H1 (cell line): ENCODE measurements around the gene USH1C. TPM values are rescaled to one million over a fixed set of nuclear protein-coding genes. Genes with fewer than 3 reads are reported as not detected.

Source experiments
- CTCF ChIA-PET: fragments of 300-600 bp; sonication (Branson Sonifier 250); formaldehyde crosslinking; loops from one replicate; lab custom pipeline; 2021; ENCODE audit not compliant: partially characterized antibody; lab: Charles Lee
- POLR2A ChIA-PET: fragments of 300-600 bp; sonication (Branson Sonifier 250); formaldehyde crosslinking; loops from one replicate; lab custom pipeline; 2021; ENCODE audit warnings: inconsistent platforms; ENCODE audit not compliant: partially characterized antibody; lab: Charles Lee
- DNase-seq, 2 experiments: peaks; one replicate each; pipeline versions ENCODE4 v3.0.0 to v3.0.0-alpha.2; 2010 to 2022; ENCODE audit warnings: low spot score in 2 of 2, low read depth in 1 of 2, mixed read lengths in 1 of 2
- FAIRE-seq: peaks from 2 replicates; lab custom pipeline; 2011; peaks lifted over from hg19 to GRCh38; lab: Jason Lieb, UNC
- H2AFZ ChIP-seq: 2 replicates; pipeline ENCODE4 v1.8.1; 2012; ENCODE audit warnings: low read length, inconsistent platforms
- H2AK5ac ChIP-seq: 2 replicates; pipeline ENCODE4 v1.6.1; 2013; ENCODE audit warnings: low read depth, low read length
- H2BK120ac ChIP-seq: replicated peaks from 2 replicates; pipeline ENCODE3; 2013; ENCODE audit warnings: low read depth, low read length, inconsistent platforms
- H2BK12ac ChIP-seq: 2 replicates; pipeline ENCODE4 v1.6.1; 2013; ENCODE audit warnings: low read depth, low read length
- H2BK15ac ChIP-seq: 2 replicates; pipeline ENCODE4 v1.6.1; 2013; ENCODE audit warnings: low read length
- H2BK20ac ChIP-seq: 2 replicates; pipeline ENCODE4 v1.6.1; 2013; ENCODE audit warnings: low read length
- H2BK5ac ChIP-seq: 2 replicates; pipeline ENCODE4 v1.6.1; 2013; ENCODE audit warnings: low read depth, low read length
- H3K14ac ChIP-seq: 2 replicates; pipeline ENCODE4 v1.6.1; 2013; ENCODE audit warnings: inconsistent platforms; ENCODE audit not compliant: insufficient read length
- H3K18ac ChIP-seq: 2 replicates; pipeline ENCODE4 v1.6.1; 2013; ENCODE audit warnings: low read length; ENCODE audit errors: extremely low read depth
- H3K23ac ChIP-seq: 2 replicates; pipeline ENCODE4 v1.6.1; 2013; ENCODE audit warnings: inconsistent platforms; ENCODE audit not compliant: insufficient read length
- H3K23me2 ChIP-seq: 2 replicates; pipeline ENCODE4 v1.6.1; 2013; ENCODE audit warnings: low read depth, low read length
- H3K27ac ChIP-seq: 2 replicates; pipeline ENCODE4 v1.6.1; 2011; ENCODE audit warnings: low read depth, low read length, inconsistent platforms
- H3K27me3 ChIP-seq, 4 experiments: replicated peaks in 1 of 4; 1 replicate in 1 of 4; 2 replicates in 3 of 4; pipeline versions ENCODE4 v1.6.1 to v1.8.1; 2011 to 2013; ENCODE audit warnings: low read length in 3 of 4, mild to moderate bottlenecking in 3 of 4, inconsistent platforms in 2 of 4, mixed read lengths in 2 of 4, moderate library complexity in 1 of 4; ENCODE audit not compliant: control insufficient read depth in 3 of 4, insufficient read depth in 3 of 4; ENCODE audit errors: extremely low read depth in 1 of 4
- H3K36me3 ChIP-seq, 4 experiments: 2 replicates each; pipeline versions ENCODE4 v1.6.1 to v1.8.1; 2011 to 2013; ENCODE audit warnings: mild to moderate bottlenecking in 4 of 4, low read length in 3 of 4, moderate library complexity in 2 of 4, control low read depth in 1 of 4, inconsistent platforms in 1 of 4; ENCODE audit not compliant: insufficient read depth in 4 of 4, control insufficient read depth in 2 of 4
- H3K4ac ChIP-seq: replicated peaks from 2 replicates; pipeline ENCODE3; 2013; ENCODE audit warnings: low read length, low read depth, mixed read lengths, inconsistent platforms; ENCODE audit not compliant: insufficient read length
- H3K4me1 ChIP-seq, 4 experiments: replicated peaks in 1 of 4; 1 replicate in 1 of 4; 2 replicates in 3 of 4; pipeline versions ENCODE4 v1.6.1 to v1.8.1; 2011 to 2013; ENCODE audit warnings: low read length in 3 of 4, inconsistent platforms in 2 of 4, mixed read lengths in 1 of 4; ENCODE audit not compliant: insufficient read depth in 4 of 4, control insufficient read depth in 3 of 4
- H3K4me2 ChIP-seq, 2 experiments: 2 replicates each; pipeline versions ENCODE4 v1.6.1 to v1.8.1; 2011 to 2013; ENCODE audit warnings: low read depth in 2 of 2, low read length in 2 of 2, control low read depth in 1 of 2, inconsistent platforms in 1 of 2, mild to moderate bottlenecking in 1 of 2; ENCODE audit not compliant: insufficient read depth in 1 of 2
- H3K4me3 ChIP-seq, 4 experiments: fragments of 200-600, 300-600 bp in 1 of 4; sonication (generic), shearing (Covaris generic), sonication (Bioruptor Twin) in 1 of 4; 2 replicates each; pipeline versions ENCODE4 v1.5.1 to v1.8.1; 2011 to 2016; ENCODE audit warnings: low read length in 4 of 4, low read depth in 3 of 4, control low read depth in 2 of 4, inconsistent platforms in 2 of 4, mild to moderate bottlenecking in 2 of 4, mixed read lengths in 1 of 4, moderate library complexity in 1 of 4; ENCODE audit not compliant: insufficient read depth in 2 of 4; ENCODE audit errors: extremely low read depth in 1 of 4
- H3K56ac ChIP-seq: replicated peaks from 2 replicates; pipeline ENCODE3; 2013; ENCODE audit warnings: low read depth, mild to moderate bottlenecking, mixed read lengths, low read length, inconsistent platforms; ENCODE audit not compliant: insufficient read length
- H3K79me1 ChIP-seq: 2 replicates; pipeline ENCODE4 v1.6.1; 2013; ENCODE audit warnings: low read depth, low read length, control low read depth
- H3K79me2 ChIP-seq, 2 experiments: 2 replicates each; pipeline versions ENCODE4 v1.6.1 to v1.8.1; 2012 to 2013; ENCODE audit warnings: low read length in 2 of 2, mild to moderate bottlenecking in 2 of 2, inconsistent platforms in 1 of 2; ENCODE audit not compliant: insufficient read depth in 2 of 2, control insufficient read depth in 1 of 2
- H3K9ac ChIP-seq, 4 experiments: replicated peaks in 1 of 4; 1 replicate in 1 of 4; 2 replicates in 3 of 4; pipeline versions ENCODE4 v1.6.1 to v1.8.1; 2011 to 2013; ENCODE audit warnings: low read depth in 3 of 4, low read length in 3 of 4, control low read depth in 2 of 4, mild to moderate bottlenecking in 2 of 4, moderate library complexity in 2 of 4, inconsistent platforms in 1 of 4; ENCODE audit errors: extremely low read depth in 1 of 4
- H3K9me3 ChIP-seq, 2 experiments: 2 replicates each; pipeline versions ENCODE4 v1.6.1 to v1.8.1; 2012 to 2013; ENCODE audit warnings: mild to moderate bottlenecking in 2 of 2, moderate library complexity in 2 of 2, control low read depth in 1 of 2, inconsistent platforms in 1 of 2, low read depth in 1 of 2, low read length in 1 of 2, mixed read lengths in 1 of 2; ENCODE audit not compliant: insufficient read depth in 2 of 2
- H4K20me1 ChIP-seq, 2 experiments: replicated peaks in 1 of 2; 2 replicates each; pipeline versions ENCODE3 to v1.8.1; 2011 to 2013; ENCODE audit warnings: inconsistent platforms in 2 of 2, low read length in 2 of 2, mild to moderate bottlenecking in 1 of 2; ENCODE audit not compliant: insufficient read depth in 2 of 2, control insufficient read depth in 1 of 2
- H4K5ac ChIP-seq: 2 replicates; pipeline ENCODE4 v1.6.1; 2013; ENCODE audit warnings: low read length, low read depth, mixed read lengths, inconsistent platforms; ENCODE audit not compliant: insufficient read length
- H4K8ac ChIP-seq: 2 replicates; pipeline ENCODE4 v1.8.0; 2013; ENCODE audit warnings: mild to moderate bottlenecking, moderate library complexity, low read length, inconsistent platforms; ENCODE audit not compliant: insufficient read depth; ENCODE audit errors: extremely low read depth
- H4K91ac ChIP-seq: replicated peaks from 2 replicates; pipeline ENCODE3; 2013; ENCODE audit warnings: low read length, mixed read lengths, inconsistent platforms; ENCODE audit not compliant: insufficient read length
- NANOG ChIP-seq: IDR thresholded peaks from 2 replicates; pipeline ENCODE4 v1.6.1; 2011; ENCODE audit warnings: low read length, low read depth, mild to moderate bottlenecking, inconsistent platforms; ENCODE audit not compliant: insufficient read depth, poor library complexity, severe bottlenecking
- SIRT6 ChIP-seq: IDR thresholded peaks from one replicate; pipeline ENCODE4 v1.7.1; 2012; ENCODE audit warnings: low read length, inconsistent platforms
- WGBS, 2 experiments: shearing (Covaris generic) in 1 of 2; methylation state at CpG; one replicate each; pipeline versions ENCODE4 v1.1.6 to v1.1.7; 2013 to 2015; ENCODE audit warnings: low lambda C conversion rate in 2 of 2, mixed read lengths in 2 of 2, inconsistent platforms in 1 of 2, low coverage in 1 of 2, missing lambda C conversion rate in 1 of 2; ENCODE audit not compliant: insufficient replicate concordance in 2 of 2, insufficient coverage in 1 of 2, insufficient read length in 1 of 2; ENCODE audit errors: extremely low coverage in 1 of 2, missing lambda C conversion rate in 1 of 2; 5-methylcytosine and 5-hydroxymethylcytosine counted together
- polyA plus RNA-seq, 7 experiments: library from polyadenylated mRNA; depleted of rRNA in 3 of 7; stranded (reverse) in 5 of 7; unstranded in 2 of 7; fragments of >200 nt in 5 of 7; fragments of 200-250 nt in 2 of 7; gene quantifications; 1 replicate in 5 of 7; 2 replicates in 1 of 7; 4 replicates in 1 of 7; pipeline versions ENCODE4 v1.2.1 to v1.2.3, GENCODE V29; 2011 to 2013; ENCODE audit warnings: missing spikeins in 2 of 7, mixed read lengths in 2 of 7
- total RNA-seq: library from RNA; stranded (reverse); fragmentation: NEBNext Ultra II Directional; extraction: Animal tissue kit (Norgen Biotek cat#: 25700); gene quantifications from 2 replicates; pipeline ENCODE4 v1.2.1, GENCODE V29; 2021

The USH1C gene
- total and polyA plus RNA-seq, 2 of the 8 experiments (the other 6 are each of a cell fraction or from before 2014, with no cell fraction given): 1.3 to 1.6 TPM

- Histone ChIP-seq H3K27me3 (no peaks in the 10 kb centered on the region; a peak in 1 of 7 replicates), H2BK120ac (no peak overlapping the region), H2BK15ac (no peak overlapping the region), H3K4ac (no peak overlapping the region), H2BK20ac (no peak overlapping the region), H3K9ac (no peak overlapping the region), H2BK5ac (no peak overlapping the region), H3K4me1 (no peaks in the 10 kb centered on the region), H4K5ac (no peak overlapping the region), H2AFZ (no peak overlapping the region), H3K36me3 (no peaks in the 10 kb centered on the region), H3K14ac (no peak overlapping the region), H2BK12ac (no peak overlapping the region), H3K56ac (no peak overlapping the region), H4K20me1 (no peaks in the 10 kb centered on the region), H3K23me2 (no peaks in the 10 kb centered on the region), H2AK5ac (no peak overlapping the region), H3K27ac (no peak overlapping the region), H3K4me3 (no peak overlapping the region), H4K91ac (no peak overlapping the region), H3K79me1 (no peaks in the 10 kb centered on the region), H3K23ac (no peak overlapping the region), H3K4me2 (no peak overlapping the region), H4K8ac (no peak overlapping the region), H3K79me2 (no peaks in the 10 kb centered on the region), H3K9me3 (no peaks in the 10 kb centered on the region), H3K18ac (no peak overlapping the region)
- WGBS, 2 experiments: 56% methylated on average over 3 of the region's 3 CpGs; no CpG with 5 or more reads in 1 of the 2 experiments
- no peak for DNase-seq
- POLR2A ChIA-PET: interaction anchor here (0.7 to 1.6 kb wide), 2 partner anchors 9 to 31 kb away, joined by 3 to 5 read pairs; no protein-coding TSS in a partner anchor
- CTCF ChIA-PET: interaction anchor here (0.8 to 44.8 kb wide), 5 partner anchors 1 to 114 kb away, joined by 3 to 1414 read pairs (median 494); partner anchors contain the start of gene KCNJ11
- no peak for FAIRE-seq
- TF ChIP-seq SIRT6 (no peak), NANOG (no peak)
These were observed 32.6 kb downstream of the USH1C start for GRCh38 chr11:17511571-17511970.
